Measurements from ENCODE around the gene MLN.

Gene MLN

GRCh38 chr6:33758815-33759216, 45.0 kb downstream of the MLN start:
- no peak for TF ChIP-seq CTCF (IDR thresholded peaks at IDR 0.05; ENCODE audit: low read depth, low read length)
- no peak for DNase-seq

GRCh38 chr6:33757906-33758305, 45.9 kb downstream of the MLN start:
- DNase-seq: no peak

More at GRCh38 chr6:33758815-33759216, 45.0 kb downstream of the MLN start:
- H3K4me1 ChIP-seq: peaks cover 7% of the 10 kb centered on the region
- no peaks in the 10 kb centered on the region for H3K9me3 ChIP-seq
- H3K4me3 ChIP-seq (ENCODE audit: low read depth, low read length): no peak overlapping the region
- H3K36me3 ChIP-seq: no peaks in the 10 kb centered on the region
- no peaks in the 10 kb centered on the region for H3K27me3 ChIP-seq

GRCh38 chr6:33757113-33757512, 46.7 kb downstream of the MLN start:
- no peaks in the 10 kb centered on the region for H3K27me3 ChIP-seq
- no peak overlapping the region for H3K4me3 ChIP-seq (ENCODE audit: low read depth, low read length)
- H3K36me3 ChIP-seq: no peaks in the 10 kb centered on the region
- no peak for DNase-seq
- TF ChIP-seq CTCF (IDR thresholded peaks at IDR 0.05; ENCODE audit: low read depth, low read length): no peak
- peaks cover 7% of the 10 kb centered on the region for H3K4me1 ChIP-seq
- H3K9me3 ChIP-seq: no peaks in the 10 kb centered on the region

More at GRCh38 chr6:33757906-33758305, 45.9 kb downstream of the MLN start:
- Histone ChIP-seq H3K4me1 (peaks cover 7% of the 10 kb centered on the region), H3K27me3 (no peaks in the 10 kb centered on the region), H3K4me3 (ENCODE audit: low read depth, low read length) (no peak overlapping the region), H3K9me3 (no peaks in the 10 kb centered on the region), H3K36me3 (no peaks in the 10 kb centered on the region)
- TF ChIP-seq CTCF (IDR thresholded peaks at IDR 0.05; ENCODE audit: low read depth, low read length): no peak

GRCh38 chr6:33756211-33756954, 47.4 kb downstream of the MLN start:
- DNase-seq: no peak
- H3K27me3 ChIP-seq: no peaks in the 10 kb centered on the region
- no peaks in the 10 kb centered on the region for H3K9me3 ChIP-seq
- no peak overlapping the region for H3K4me3 ChIP-seq (ENCODE audit: low read depth, low read length)
- H3K36me3 ChIP-seq: no peaks in the 10 kb centered on the region
- no peak for TF ChIP-seq CTCF (IDR thresholded peaks at IDR 0.05; ENCODE audit: low read depth, low read length)
- peaks cover 13% of the 10 kb centered on the region for H3K4me1 ChIP-seq

GRCh38 chr6:33755070-33755869, 48.5 kb downstream of the MLN start:
- DNase-seq: peak; percentile 42
- no peak for TF ChIP-seq CTCF (IDR thresholded peaks at IDR 0.05; ENCODE audit: low read depth, low read length)
- Histone ChIP-seq H3K27me3 (no peaks in the 10 kb centered on the region), H3K36me3 (no peaks in the 10 kb centered on the region), H3K4me3 (ENCODE audit: low read depth, low read length) (no peak overlapping the region), H3K9me3 (no peaks in the 10 kb centered on the region), H3K4me1 (peaks cover 15% of the 10 kb centered on the region)

GRCh38 chr6:33754222-33754621, 49.6 kb downstream of the MLN start:
- Histone ChIP-seq H3K36me3 (no peaks in the 10 kb centered on the region), H3K27me3 (no peaks in the 10 kb centered on the region), H3K9me3 (no peaks in the 10 kb centered on the region), H3K4me3 (ENCODE audit: low read depth, low read length) (no peak overlapping the region), H3K4me1 (peaks cover 15% of the 10 kb centered on the region)
- DNase-seq: no peak
- no peak for TF ChIP-seq CTCF (IDR thresholded peaks at IDR 0.05; ENCODE audit: low read depth, low read length)
